Activated CD8-positive, alpha-beta memory T cell treated with anti-CD3 and anti-CD28 coated beads, Interleukin-2, amount 50 U/mL, for 24 hours (primary cell): ENCODE results near the gene CARD8.
"Not testable (repeated sequence)": the region's sequence is repeated elsewhere in the genome, so short reads cannot be mapped to it uniquely, and the experiment has no call there.

ENCODE experiments used
- DNase-seq: peaks from one replicate; pipeline ENCODE4 v3.0.0-alpha.2; 2020; ENCODE audit errors: extremely low read depth

Gene CARD8

GRCh38 chr19:48255376-48256303, at the start of gene CARD8:
CARD8 (minus strand) TSS chr19:48255912; CDS start chr19:48241020, 14,892 bp downstream.
- DNase-seq: peak; percentile 59

GRCh38 chr19:48303866-48304265, 48.2 kb upstream of the CARD8 start:
- no peak for DNase-seq

GRCh38 chr19:48303367-48303766, 47.7 kb upstream of the CARD8 start:
- DNase-seq: no peak

GRCh38 chr19:48302600-48302959, 46.9 kb upstream of the CARD8 start:
- no peak for DNase-seq

GRCh38 chr19:48301886-48302599, 46.3 kb upstream of the CARD8 start:
- no peak for DNase-seq

DNA sequence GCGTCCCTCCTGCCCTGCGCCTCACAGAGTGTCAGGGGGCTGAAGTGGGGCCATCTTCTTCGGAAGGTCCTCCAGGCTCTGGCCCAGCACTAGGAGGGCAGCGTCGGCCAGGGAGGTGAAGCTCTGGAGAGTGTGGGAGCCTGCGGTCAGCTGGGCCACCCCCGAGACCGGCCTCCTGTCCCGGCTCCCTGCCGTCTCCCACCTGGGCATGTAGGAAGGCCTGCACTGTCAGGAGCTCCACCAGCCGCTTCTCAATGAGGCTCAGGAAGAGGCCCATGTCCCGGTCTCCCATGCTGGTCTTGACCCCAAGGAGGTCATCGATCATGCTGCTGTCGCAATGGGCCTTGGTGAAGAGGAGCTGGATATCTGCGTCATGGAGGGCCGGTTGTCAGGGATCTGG, 42.3 kb upstream of the CARD8 start:
- no peak for DNase-seq

DNA sequence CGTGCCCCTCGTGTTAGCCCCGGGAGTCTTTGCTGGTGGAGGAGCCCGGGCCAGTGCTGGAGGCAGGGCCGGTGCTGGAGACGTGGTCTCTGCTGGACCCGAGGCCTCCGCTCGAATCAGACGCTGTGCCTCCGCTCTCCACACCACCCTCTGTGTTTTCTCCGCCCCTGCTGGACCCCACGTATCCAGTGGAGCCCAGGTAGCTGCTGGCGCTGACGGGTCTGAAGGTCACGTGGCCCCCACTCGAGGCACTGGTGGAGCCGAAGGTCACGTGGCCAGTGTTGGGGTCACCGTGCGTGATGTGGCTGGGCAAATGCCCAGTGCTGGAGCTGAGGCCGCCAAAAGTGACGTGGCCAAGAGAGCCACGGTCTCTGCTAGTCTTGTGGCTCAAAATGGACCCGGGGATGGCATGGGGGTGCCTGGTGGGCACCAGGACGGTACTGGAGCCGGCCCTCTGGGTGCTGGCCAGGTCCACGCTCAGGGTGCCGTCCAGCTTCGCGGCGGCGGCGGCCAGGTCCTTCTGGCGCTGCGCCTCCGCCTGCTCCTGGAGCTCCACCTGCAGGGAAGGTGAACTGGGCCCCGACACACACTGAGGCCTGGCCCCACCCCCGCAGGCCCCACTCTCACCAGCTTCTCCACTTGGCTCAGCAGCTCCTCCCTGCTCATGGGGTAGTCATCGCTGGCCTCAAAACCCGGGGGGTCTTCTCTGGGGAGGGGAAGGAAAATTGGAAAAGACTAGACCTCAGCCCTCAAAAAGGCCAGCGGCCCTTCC, 41.4 kb upstream of the CARD8 start:
- no peak for DNase-seq

- DNase-seq: no peak
Measured at GRCh38 chr19:48295458-48295857, 39.7 kb upstream of the CARD8 start.

- no peak for DNase-seq
Measured at GRCh38 chr19:48292798-48293197, 37.1 kb upstream of the CARD8 start.

DNA sequence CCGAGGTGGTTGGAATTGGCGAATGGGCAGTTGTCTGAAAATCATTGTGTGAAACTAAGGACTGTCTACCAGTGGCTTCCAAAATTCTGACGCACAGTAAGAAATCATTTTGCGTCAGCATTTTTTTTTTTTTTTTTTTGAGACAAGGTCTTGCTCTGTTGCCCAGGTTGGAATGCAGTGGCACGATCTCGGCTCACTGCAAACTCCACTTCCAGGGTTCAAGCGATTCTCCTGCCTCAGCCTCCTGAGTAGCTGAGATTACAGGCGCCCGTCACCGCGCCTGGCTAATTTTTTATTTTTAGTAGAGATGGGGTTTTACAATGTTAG, 35.7 kb upstream of the CARD8 start:
- DNase-seq: not testable (repeated sequence)

- peak; percentile 7 for DNase-seq
Measured at GRCh38 chr19:48290771-48291488, 35.2 kb upstream of the CARD8 start.

DNA sequence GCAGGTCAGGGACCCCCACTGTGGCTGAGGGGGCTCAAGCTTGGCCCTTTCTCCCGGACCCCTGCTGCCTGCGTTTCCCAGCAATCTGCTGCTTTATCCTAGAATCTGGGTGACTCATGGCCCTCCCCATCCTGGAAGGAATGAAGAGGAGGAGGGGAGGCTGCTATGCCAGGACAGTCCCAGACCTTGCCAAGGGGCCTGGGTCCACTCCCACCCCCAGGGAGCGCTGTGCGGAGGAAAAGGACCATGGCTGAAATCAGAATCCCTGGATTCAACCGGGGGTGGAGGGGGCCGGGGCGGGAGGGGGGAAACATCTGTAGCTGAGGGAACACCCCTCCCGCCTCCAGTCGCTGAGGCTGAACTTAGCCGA, 34.7 kb upstream of the CARD8 start:
- no peak for DNase-seq

GRCh38 chr19:48287748-48288147, 32.0 kb upstream of the CARD8 start:
- DNase-seq: no peak

- DNase-seq: no peak
Measured at GRCh38 chr19:48284896-48285295, 29.2 kb upstream of the CARD8 start.

GRCh38 chr19:48283908-48284307, 28.2 kb upstream of the CARD8 start:
- DNase-seq: no peak

DNA sequence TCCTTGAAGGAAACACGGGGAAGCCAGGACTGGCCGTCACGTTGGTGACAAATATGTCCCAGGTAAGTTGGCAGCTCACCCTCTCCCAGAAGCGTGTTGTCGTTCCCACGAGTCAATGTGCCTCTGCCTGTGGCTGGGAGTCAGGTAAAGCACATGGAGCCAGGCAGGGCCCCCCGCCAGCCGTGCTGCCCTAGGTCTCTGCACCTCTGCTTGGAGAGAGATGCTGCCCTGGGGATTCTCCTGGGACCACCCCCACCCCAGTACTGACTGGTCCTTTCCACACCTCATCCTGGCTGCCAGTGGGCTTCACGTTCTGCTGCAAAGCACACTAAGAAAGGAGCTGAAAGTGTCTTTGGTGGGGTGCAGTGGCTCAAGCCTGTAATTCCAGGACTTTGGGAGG, 24.0 kb upstream of the CARD8 start:
- DNase-seq: no peak

GRCh38 chr19:48274938-48275337, 19.2 kb upstream of the CARD8 start:
- DNase-seq: no peak

DNA sequence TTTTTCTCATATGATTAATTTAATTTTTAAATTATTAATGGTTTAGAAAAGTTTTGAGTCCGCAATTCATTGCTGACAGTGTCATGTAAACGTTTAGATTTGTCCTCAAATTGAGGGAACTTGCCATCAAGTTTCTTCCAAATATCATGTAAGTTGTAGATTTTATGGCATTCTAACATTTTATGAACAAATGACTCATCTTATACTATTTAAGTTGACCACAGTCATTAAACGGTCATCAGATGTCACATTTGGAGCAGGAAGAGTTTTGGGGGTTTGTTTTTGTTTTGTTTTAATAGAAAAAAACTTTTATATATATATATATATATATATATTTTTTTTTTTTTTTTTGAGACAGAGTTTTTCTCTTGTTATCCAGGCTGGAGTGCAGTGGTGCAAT, 18.5 kb upstream of the CARD8 start:
- DNase-seq: no peak

- no peak for DNase-seq
Measured at GRCh38 chr19:48271531-48272151, 15.9 kb upstream of the CARD8 start.

DNA sequence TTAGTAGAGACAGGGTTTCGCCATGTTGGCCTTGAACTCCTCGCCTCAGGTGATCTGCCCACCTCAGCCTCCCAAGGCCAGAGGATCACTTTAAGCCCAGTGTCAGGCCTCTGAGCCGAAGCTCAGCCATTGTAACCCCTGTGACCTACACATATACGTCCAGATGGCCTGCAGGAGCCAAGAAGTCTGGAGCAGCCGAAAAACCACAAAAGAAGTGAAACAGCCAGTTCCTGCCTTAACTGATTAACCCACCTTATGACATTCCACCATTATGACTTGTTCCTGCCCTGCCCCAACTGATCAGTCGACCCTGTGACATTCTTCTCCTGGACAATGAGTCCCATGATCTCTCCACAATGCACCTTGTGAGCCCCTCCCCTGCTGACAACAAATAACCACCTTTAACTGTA, 13.9 kb upstream of the CARD8 start:
- DNase-seq: not testable (repeated sequence)

DNA sequence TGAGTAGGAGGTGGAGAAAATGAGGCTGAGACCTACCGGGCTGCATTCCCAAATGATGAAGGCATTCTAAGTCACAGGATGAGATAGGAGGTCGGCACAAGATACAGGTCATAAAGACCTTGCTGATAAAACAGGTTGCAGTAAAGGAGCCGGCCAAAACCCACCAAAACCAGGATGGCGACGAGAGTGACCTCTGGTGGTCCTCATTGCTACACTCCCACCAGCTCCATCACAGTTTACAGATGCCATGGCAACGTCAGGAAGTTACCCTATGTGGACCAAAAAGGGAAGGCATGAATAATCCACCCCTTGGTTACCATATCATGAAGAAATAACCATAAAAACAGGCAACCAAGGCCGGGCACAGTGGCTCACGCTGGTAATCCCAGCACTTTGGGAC, 9.6 kb upstream of the CARD8 start:
- DNase-seq: not testable (repeated sequence)
